Measurements from ENCODE around the gene ZDHHC8. TPM values are rescaled to one million over a fixed set of nuclear protein-coding genes. Genes with fewer than 3 reads are reported as not detected.

Gene ZDHHC8
- total and polyA plus RNA-seq, 11 donors, result 15.7 to 45.2 (median 38.2) TPM

DNA sequence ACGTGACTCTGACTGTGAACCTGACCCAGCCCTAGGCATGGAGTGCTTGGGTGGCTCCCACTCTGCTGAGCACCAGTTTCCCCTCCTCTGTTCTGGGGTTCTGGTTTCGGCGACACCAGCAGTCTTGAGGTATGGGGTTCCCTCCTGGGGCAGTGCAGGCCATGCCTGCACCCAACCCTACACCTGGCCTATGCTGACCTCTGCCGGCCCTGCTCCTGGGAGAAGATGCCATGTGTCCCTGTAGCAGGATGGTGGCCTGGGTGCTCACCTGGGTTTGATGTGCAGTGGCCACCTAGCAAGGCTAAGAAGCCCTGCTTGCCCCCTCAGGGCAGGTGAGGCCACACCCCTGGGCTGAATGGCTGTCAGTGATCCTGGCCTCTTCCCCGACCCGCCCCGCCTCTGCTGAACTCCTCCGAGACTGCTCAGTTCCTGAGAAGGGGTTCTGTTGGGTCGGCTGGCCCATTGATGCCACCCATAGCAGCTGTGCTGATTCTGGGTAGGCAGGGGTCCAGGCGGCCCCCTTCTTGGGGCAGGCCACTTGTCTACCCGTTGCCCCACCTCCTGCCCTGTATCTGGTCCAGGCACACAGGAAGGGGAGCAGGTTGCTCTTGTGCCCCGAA, 2.4 kb downstream of the ZDHHC8 start:
- Histone ChIP-seq H3K4me1 (peaks cover 22 to 82% (median 64%) of the 10 kb centered on the region in 12 donors), H3K27me3 (no peaks in the 10 kb centered on the region), H3K36me3 (no peaks in the 10 kb centered on the region), H3K27ac (peak overlapping the region in 1 of 12 donors; percentile 26), H3K9me3 (no peaks in the 10 kb centered on the region), H3K4me3 (peak overlapping the region in 1 of 12 donors; percentile 100)
- no peak for DNase-seq
- TF ChIP-seq, protein P1, sequence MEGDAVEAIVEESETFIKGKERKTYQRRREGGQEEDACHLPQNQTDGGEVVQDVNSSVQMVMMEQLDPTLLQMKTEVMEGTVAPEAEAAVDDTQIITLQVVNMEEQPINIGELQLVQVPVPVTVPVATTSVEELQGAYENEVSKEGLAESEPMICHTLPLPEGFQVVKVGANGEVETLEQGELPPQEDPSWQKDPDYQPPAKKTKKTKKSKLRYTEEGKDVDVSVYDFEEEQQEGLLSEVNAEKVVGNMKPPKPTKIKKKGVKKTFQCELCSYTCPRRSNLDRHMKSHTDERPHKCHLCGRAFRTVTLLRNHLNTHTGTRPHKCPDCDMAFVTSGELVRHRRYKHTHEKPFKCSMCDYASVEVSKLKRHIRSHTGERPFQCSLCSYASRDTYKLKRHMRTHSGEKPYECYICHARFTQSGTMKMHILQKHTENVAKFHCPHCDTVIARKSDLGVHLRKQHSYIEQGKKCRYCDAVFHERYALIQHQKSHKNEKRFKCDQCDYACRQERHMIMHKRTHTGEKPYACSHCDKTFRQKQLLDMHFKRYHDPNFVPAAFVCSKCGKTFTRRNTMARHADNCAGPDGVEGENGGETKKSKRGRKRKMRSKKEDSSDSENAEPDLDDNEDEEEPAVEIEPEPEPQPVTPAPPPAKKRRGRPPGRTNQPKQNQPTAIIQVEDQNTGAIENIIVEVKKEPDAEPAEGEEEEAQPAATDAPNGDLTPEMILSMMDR (IDR thresholded peaks at IDR 0.05), result no peak
- TF ChIP-seq POLR2A (IDR thresholded peaks at IDR 0.05), result no peak
- 64 to 78% (median 71%) methylated on average over 2 to 12 of the region's 12 CpGs for WGBS, 4 donors
- no peak for ATAC-seq
- intact Hi-C loops (cut with DNase I), result loop anchor here in 1 of 10 donors (5.0 kb wide), 1 partner anchor 117 kb away; the partner anchor contains the start of gene ARVCF

DNA sequence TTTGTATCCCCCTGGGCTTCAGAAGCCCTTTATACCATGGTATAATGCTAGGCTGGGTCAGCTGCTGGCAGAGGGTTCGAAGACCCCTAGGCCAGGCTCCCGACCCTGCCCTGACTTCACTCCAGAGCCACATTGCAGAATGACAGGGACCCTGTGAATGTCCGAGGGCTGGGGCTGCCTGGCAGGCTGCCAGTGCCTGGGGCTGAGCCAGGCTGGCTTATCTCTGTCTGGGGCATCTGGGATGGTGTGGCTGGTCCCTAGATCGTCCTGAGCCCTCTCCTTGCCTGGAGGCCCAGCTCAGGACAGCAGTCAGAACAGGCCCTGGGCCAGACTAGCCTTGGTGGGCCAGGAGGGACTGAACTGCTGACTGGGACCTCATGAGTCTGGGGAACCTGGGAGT, 3.7 kb downstream of the ZDHHC8 start:
- Histone ChIP-seq H3K4me1 (peaks cover 22 to 78% (median 63%) of the 10 kb centered on the region in 12 donors), H3K27me3 (no peaks in the 10 kb centered on the region), H3K27ac (peak overlapping the region in 7 of 12 donors; percentile 29 to 63 (median 51)), H3K9me3 (no peaks in the 10 kb centered on the region), H3K4me3 (no peak overlapping the region), H3K36me3 (peaks cover 0 to 9% (median 2%) of the 10 kb centered on the region in 9 donors)
- intact Hi-C loops (cut with DNase I), result no loop called here
- ATAC-seq, result no peak
- TF ChIP-seq, protein P1 (IDR thresholded peaks at IDR 0.05), result no peak
- no peak for TF ChIP-seq POLR2A (IDR thresholded peaks at IDR 0.05)
- 37 to 58% (median 51%) methylated on average over 3 to 4 of the region's 4 CpGs for WGBS, 4 donors
- no peak for DNase-seq

- H3K36me3 ChIP-seq, result peaks cover 0 to 14% (median 5%) of the 10 kb centered on the region in 9 donors
- peak overlapping the region in 9 of 12 donors; percentile 9 to 63 (median 51) for H3K27ac ChIP-seq
- no peak for TF ChIP-seq POLR2A (IDR thresholded peaks at IDR 0.05)
- no peak overlapping the region for H3K4me3 ChIP-seq
- H3K4me1 ChIP-seq, result peaks cover 22 to 71% (median 62%) of the 10 kb centered on the region in 12 donors
- intact Hi-C loops (cut with DNase I), result no loop called here
- no peaks in the 10 kb centered on the region for H3K27me3 ChIP-seq
- 65 to 79% (median 70%) methylated on average over 20 to 25 of the region's 25 CpGs for WGBS, 4 donors
- no peak for ATAC-seq
- no peaks in the 10 kb centered on the region for H3K9me3 ChIP-seq
- no peak for DNase-seq
Measured at GRCh38 chr22:20135806-20136602, 4.4 kb downstream of the ZDHHC8 start.

DNA sequence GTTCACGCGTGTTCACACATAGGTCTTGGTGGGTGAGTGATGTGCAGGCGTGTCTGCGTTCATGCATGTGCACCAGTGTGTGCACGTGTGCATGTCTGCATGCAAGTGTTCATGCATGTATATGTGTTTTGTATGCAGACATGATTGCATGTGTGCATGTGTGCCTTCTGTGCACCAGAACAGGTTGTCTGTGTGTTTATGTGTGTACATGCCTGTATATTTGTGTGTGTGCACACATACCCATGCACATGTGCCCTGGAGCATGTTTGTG, 4.9 kb downstream of the ZDHHC8 start:
- DNase-seq (no peak), ATAC-seq (no peak)
- intact Hi-C loops (cut with DNase I), result no loop called here
- no peaks in the 10 kb centered on the region for H3K27me3 ChIP-seq
- H3K27ac ChIP-seq, result peak overlapping the region in 5 of 12 donors; percentile 51 to 79 (median 77)
- H3K4me1 ChIP-seq, result peaks cover 22 to 71% (median 62%) of the 10 kb centered on the region in 12 donors
- no peaks in the 10 kb centered on the region for H3K9me3 ChIP-seq
- no peak overlapping the region for H3K4me3 ChIP-seq
- TF ChIP-seq POLR2A (IDR thresholded peaks at IDR 0.05), result no peak
- TF ChIP-seq, protein P1 (IDR thresholded peaks at IDR 0.05), result no peak
- H3K36me3 ChIP-seq, result peaks cover 0 to 17% (median 5%) of the 10 kb centered on the region in 9 donors
- 95 to 100% (median 96%) methylated on average over 3 to 5 of the region's 5 CpGs for WGBS, 4 donors
